ENCODE results near the gene LY6G5C. TPM values are rescaled to one million over a fixed set of nuclear protein-coding genes. Genes with fewer than 3 reads are reported as not detected.

Gene LY6G5C
- total and polyA plus RNA-seq, 2 of the 13 experiments (the other 11 are each of a cell fraction or from before 2014, with no cell fraction given), result 0.33 to 0.55 TPM

DNA sequence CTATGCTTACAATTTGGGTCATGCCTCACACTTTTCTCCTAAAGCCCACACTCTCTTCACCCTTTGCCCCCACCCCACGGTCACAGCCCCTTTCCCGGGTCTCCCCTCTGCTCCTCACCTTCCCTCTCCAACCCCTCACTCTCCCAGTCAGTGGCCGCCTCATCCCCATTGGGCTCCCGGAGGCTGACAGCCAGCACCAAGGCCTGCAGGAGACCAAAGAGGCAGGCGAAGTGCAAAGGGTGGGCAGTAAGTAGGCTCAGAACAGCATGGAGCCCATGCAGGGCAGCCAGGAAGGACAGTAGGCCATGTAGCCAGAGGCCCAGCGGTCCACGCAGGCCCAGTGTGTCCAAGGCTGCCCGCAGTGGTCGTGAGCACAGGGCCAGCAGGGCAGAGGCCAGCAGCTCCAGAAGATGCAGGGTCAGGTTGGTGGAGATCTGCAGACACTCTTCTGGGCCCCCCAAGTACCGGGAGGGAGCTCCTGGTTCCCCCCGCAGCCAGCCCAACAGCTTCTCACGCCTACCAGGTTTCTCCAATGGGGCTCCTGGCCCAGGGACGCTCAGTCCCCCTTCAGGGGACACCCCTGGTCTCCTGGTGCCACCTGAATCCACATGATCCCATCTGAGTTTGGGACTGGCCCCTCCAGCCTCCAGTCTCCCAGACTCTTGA is 21.8 kb downstream of the LY6G5C start (continued):
- TF ChIP-seq CREB1 (IDR thresholded peaks at IDR 0.05), result no peak
- TF ChIP-seq CREB1 (CRISPR knock-in tag; IDR thresholded peaks at IDR 0.05), result no peak
- TF ChIP-seq, protein P1, sequence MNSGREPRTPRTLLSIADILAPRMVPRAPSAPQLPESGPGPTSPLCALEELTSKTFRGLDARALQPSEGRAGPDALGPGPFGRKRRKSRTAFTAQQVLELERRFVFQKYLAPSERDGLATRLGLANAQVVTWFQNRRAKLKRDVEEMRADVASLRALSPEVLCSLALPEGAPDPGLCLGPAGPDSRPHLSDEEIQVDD (CRISPR knock-in tag; IDR thresholded peaks at IDR 0.05; ENCODE audit: borderline replicate concordance), result no peak
- peak; percentile 46 for TF ChIP-seq ZNF883 (CRISPR knock-in tag; IDR thresholded peaks at IDR 0.05; ENCODE audit: not compliant biosample characterization)
- 0 out of 2 replicates have a peak, but pooled peaks have one; percentile 21 for TF ChIP-seq PCBP1 (IDR thresholded peaks at IDR 0.05; ENCODE audit: borderline replicate concordance, low read depth, low read length)
- TF ChIP-seq, protein P2, sequence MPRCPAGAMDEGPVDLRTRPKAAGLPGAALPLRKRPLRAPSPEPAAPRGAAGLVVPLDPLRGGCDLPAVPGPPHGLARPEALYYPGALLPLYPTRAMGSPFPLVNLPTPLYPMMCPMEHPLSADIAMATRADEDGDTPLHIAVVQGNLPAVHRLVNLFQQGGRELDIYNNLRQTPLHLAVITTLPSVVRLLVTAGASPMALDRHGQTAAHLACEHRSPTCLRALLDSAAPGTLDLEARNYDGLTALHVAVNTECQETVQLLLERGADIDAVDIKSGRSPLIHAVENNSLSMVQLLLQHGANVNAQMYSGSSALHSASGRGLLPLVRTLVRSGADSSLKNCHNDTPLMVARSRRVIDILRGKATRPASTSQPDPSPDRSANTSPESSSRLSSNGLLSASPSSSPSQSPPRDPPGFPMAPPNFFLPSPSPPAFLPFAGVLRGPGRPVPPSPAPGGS (CRISPR knock-in tag; IDR thresholded peaks at IDR 0.05), result no peak; the same call in 1 of the 2 replicates
- peak; percentile 23; the same call in 1 of the 2 replicates for TF ChIP-seq ZNF451 (CRISPR knock-in tag; IDR thresholded peaks at IDR 0.05)
- TF ChIP-seq SMYD3 (CRISPR knock-in tag; IDR thresholded peaks at IDR 0.05), result no peak
- TF ChIP-seq, protein P3, sequence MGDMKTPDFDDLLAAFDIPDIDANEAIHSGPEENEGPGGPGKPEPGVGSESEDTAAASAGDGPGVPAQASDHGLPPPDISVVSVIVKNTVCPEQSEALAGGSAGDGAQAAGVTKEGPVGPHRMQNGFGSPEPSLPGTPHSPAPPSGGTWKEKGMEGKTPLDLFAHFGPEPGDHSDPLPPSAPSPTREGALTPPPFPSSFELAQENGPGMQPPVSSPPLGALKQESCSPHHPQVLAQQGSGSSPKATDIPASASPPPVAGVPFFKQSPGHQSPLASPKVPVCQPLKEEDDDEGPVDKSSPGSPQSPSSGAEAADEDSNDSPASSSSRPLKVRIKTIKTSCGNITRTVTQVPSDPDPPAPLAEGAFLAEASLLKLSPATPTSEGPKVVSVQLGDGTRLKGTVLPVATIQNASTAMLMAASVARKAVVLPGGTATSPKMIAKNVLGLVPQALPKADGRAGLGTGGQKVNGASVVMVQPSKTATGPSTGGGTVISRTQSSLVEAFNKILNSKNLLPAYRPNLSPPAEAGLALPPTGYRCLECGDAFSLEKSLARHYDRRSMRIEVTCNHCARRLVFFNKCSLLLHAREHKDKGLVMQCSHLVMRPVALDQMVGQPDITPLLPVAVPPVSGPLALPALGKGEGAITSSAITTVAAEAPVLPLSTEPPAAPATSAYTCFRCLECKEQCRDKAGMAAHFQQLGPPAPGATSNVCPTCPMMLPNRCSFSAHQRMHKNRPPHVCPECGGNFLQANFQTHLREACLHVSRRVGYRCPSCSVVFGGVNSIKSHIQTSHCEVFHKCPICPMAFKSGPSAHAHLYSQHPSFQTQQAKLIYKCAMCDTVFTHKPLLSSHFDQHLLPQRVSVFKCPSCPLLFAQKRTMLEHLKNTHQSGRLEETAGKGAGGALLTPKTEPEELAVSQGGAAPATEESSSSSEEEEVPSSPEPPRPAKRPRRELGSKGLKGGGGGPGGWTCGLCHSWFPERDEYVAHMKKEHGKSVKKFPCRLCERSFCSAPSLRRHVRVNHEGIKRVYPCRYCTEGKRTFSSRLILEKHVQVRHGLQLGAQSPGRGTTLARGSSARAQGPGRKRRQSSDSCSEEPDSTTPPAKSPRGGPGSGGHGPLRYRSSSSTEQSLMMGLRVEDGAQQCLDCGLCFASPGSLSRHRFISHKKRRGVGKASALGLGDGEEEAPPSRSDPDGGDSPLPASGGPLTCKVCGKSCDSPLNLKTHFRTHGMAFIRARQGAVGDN (CRISPR knock-in tag; IDR thresholded peaks at IDR 0.05), result peak; percentile 85
- no peak; the same call in 1 of the 2 replicates for TF ChIP-seq ZNF557 (CRISPR knock-in tag; IDR thresholded peaks at IDR 0.05)
- TF ChIP-seq, protein P4, sequence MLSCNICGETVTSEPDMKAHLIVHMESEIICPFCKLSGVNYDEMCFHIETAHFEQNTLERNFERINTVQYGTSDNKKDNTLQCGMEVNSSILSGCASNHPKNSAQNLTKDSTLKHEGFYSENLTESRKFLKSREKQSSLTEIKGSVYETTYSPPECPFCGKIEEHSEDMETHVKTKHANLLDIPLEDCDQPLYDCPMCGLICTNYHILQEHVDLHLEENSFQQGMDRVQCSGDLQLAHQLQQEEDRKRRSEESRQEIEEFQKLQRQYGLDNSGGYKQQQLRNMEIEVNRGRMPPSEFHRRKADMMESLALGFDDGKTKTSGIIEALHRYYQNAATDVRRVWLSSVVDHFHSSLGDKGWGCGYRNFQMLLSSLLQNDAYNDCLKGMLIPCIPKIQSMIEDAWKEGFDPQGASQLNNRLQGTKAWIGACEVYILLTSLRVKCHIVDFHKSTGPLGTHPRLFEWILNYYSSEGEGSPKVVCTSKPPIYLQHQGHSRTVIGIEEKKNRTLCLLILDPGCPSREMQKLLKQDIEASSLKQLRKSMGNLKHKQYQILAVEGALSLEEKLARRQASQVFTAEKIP (CRISPR knock-in tag; IDR thresholded peaks at IDR 0.05; ENCODE audit: borderline replicate concordance), result no peak
- TF ChIP-seq PHB2 (IDR thresholded peaks at IDR 0.05; ENCODE audit: partially characterized antibody), result no peak
- TF ChIP-seq ZSCAN29 (CRISPR knock-in tag; conservative IDR thresholded peaks at IDR 0.05), result peak; percentile 5; the same call in 1 of the 2 replicates
- TF ChIP-seq YEATS2 (CRISPR knock-in tag; IDR thresholded peaks at IDR 0.05; ENCODE audit: borderline replicate concordance), result no peak
- no peak for TF ChIP-seq ZBTB8A (CRISPR knock-in tag; IDR thresholded peaks at IDR 0.05; ENCODE audit: borderline replicate concordance, low read depth)
- TF ChIP-seq ZSCAN30 (CRISPR knock-in tag; IDR thresholded peaks at IDR 0.05), result no peak
- no peak for TF ChIP-seq ZFP36L1 (CRISPR knock-in tag; IDR thresholded peaks at IDR 0.05)
- TF ChIP-seq, protein P5, sequence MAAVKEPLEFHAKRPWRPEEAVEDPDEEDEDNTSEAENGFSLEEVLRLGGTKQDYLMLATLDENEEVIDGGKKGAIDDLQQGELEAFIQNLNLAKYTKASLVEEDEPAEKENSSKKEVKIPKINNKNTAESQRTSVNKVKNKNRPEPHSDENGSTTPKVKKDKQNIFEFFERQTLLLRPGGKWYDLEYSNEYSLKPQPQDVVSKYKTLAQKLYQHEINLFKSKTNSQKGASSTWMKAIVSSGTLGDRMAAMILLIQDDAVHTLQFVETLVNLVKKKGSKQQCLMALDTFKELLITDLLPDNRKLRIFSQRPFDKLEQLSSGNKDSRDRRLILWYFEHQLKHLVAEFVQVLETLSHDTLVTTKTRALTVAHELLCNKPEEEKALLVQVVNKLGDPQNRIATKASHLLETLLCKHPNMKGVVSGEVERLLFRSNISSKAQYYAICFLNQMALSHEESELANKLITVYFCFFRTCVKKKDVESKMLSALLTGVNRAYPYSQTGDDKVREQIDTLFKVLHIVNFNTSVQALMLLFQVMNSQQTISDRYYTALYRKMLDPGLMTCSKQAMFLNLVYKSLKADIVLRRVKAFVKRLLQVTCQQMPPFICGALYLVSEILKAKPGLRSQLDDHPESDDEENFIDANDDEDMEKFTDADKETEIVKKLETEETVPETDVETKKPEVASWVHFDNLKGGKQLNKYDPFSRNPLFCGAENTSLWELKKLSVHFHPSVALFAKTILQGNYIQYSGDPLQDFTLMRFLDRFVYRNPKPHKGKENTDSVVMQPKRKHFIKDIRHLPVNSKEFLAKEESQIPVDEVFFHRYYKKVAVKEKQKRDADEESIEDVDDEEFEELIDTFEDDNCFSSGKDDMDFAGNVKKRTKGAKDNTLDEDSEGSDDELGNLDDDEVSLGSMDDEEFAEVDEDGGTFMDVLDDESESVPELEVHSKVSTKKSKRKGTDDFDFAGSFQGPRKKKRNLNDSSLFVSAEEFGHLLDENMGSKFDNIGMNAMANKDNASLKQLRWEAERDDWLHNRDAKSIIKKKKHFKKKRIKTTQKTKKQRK (IDR thresholded peaks at IDR 0.05; ENCODE audit: low read length), result no peak
